PC-9 (cell line): Measurements from ENCODE around the gene ADAMTS6. TPM values are rescaled to one million over a fixed set of nuclear protein-coding genes. Genes with fewer than 3 reads are reported as not detected.

ENCODE experiments used
- BruUV-seq: library from RNA; stranded (reverse); fragments of 400-500 nt; replicated peaks from 2 replicates; lab custom pipeline; 2021; lab: Mats Ljungman, UMichigan
- CTCF ChIA-PET: fragments of 300-600 bp; sonication (Branson Sonifier 250); formaldehyde crosslinking; loops from one replicate; lab custom pipeline; 2022; ENCODE audit warnings: antibody characterized with exemption; lab: Charles Lee
- POLR2A ChIA-PET: fragments of 300-600 bp; sonication (Branson Sonifier 250); formaldehyde crosslinking; loops from one replicate; lab custom pipeline; 2022; ENCODE audit warnings: antibody characterized with exemption; ENCODE audit not compliant: unreplicated experiment; lab: Charles Lee
- DNase-seq, 2 experiments: peaks; one replicate each; pipeline versions ENCODE4 v3.0.0 to v3.0.0-alpha.2; 2015 to 2022; ENCODE audit warnings: mixed read lengths in 1 of 2
- H2AFZ ChIP-seq: fragments of 200-600 bp; sonication (generic); 2 replicates; pipeline ENCODE4 v1.8.1; 2017; ENCODE audit warnings: antibody characterized with exemption
- H3F3A ChIP-seq: fragments of 200-600 bp; sonication (generic); 2 replicates; pipeline ENCODE4 v1.8.1; 2017; ENCODE audit warnings: antibody characterized with exemption, mild to moderate bottlenecking, low read depth; ENCODE audit not compliant: insufficient read depth
- H3K27ac ChIP-seq: fragments of 200-600 bp; sonication (generic); 2 replicates; pipeline ENCODE4 v1.6.1; 2016; ENCODE audit warnings: mixed run types
- H3K27me3 ChIP-seq: fragments of 200-600 bp; sonication (generic); 2 replicates; pipeline ENCODE4 v1.6.1; 2016; ENCODE audit warnings: low read depth, mixed run types; ENCODE audit not compliant: insufficient read depth
- H3K36me3 ChIP-seq: fragments of 200-600 bp; sonication (generic); 2 replicates; pipeline ENCODE4 v1.6.1; 2016; ENCODE audit warnings: low read depth, mixed run types
- H3K4me1 ChIP-seq: fragments of 200-600 bp; sonication (generic); replicated peaks from 2 replicates; pipeline ENCODE4 v1.6.1; 2016; ENCODE audit warnings: mixed run types; ENCODE audit not compliant: insufficient read depth
- H3K4me2 ChIP-seq: fragments of 200-600 bp; sonication (generic); 2 replicates; pipeline ENCODE4 v1.6.1; 2017; ENCODE audit warnings: mixed run types
- H3K4me3 ChIP-seq: fragments of 200-600 bp; sonication (generic); 2 replicates; pipeline ENCODE4 v1.6.1; 2016; ENCODE audit warnings: mixed run types
- H3K79me2 ChIP-seq: fragments of 200-600 bp; sonication (generic); 2 replicates; pipeline ENCODE4 v1.6.1; 2017; ENCODE audit warnings: low read depth, mixed run types
- H3K9me2 ChIP-seq: fragments of 200-600 bp; sonication (generic); 2 replicates; pipeline ENCODE4 v1.8.1; 2017; ENCODE audit warnings: mild to moderate bottlenecking; ENCODE audit not compliant: insufficient read depth
- H3K9me3 ChIP-seq: fragments of 200-600 bp; sonication (generic); 2 replicates; pipeline ENCODE4 v1.8.1; 2016; ENCODE audit warnings: low read depth; ENCODE audit not compliant: insufficient read depth
- H4K20me1 ChIP-seq: fragments of 200-600 bp; sonication (generic); 2 replicates; pipeline ENCODE4 v1.8.1; 2017; ENCODE audit not compliant: insufficient read depth
- CTCF ChIP-seq: fragments of 200-600 bp; sonication (generic); conservative IDR thresholded peaks from 2 replicates; pipeline ENCODE4 v1.6.1; 2017; ENCODE audit warnings: mixed run types, antibody characterized with exemption, mild to moderate bottlenecking, moderate library complexity
- EZH2 ChIP-seq: fragments of 200-600 bp; sonication (generic); IDR thresholded peaks from 2 replicates; pipeline ENCODE4 v1.8.0; 2017; ENCODE audit warnings: antibody characterized with exemption, low read depth
- intact Hi-C: fragments of 100-400 bp; cut with micrococcal nuclease; formaldehyde crosslinking; loops from one replicate; pipeline ENCODE4 v1.10.0; 2022; ENCODE audit not compliant: unreplicated experiment
- total RNA-seq: library from RNA; stranded (reverse); gene quantifications from 2 replicates; pipeline ENCODE4 v1.2.3, GENCODE V29; 2021

Gene ADAMTS6
- total RNA-seq, 1 experiment from 2014 or later, result 1.4 TPM

GRCh38 chr5:65262096-65262495 is 219.6 kb downstream of the ADAMTS6 start:
- TF ChIP-seq CTCF, result no peak
- no peak for TF ChIP-seq EZH2
- intact Hi-C loops, result no loop called here

GRCh38 chr5:65261499-65261898 is 220.2 kb downstream of the ADAMTS6 start:
- Histone ChIP-seq H4K20me1 (no peaks in the 10 kb centered on the region), H3K79me2 (no peaks in the 10 kb centered on the region), H3K9me3 (no peaks in the 10 kb centered on the region), H3K9me2 (no peaks in the 10 kb centered on the region), H3F3A (no peaks in the 10 kb centered on the region), H3K4me1 (no peaks in the 10 kb centered on the region), H3K36me3 (no peaks in the 10 kb centered on the region), H3K4me3 (no peak overlapping the region), H3K4me2 (no peak overlapping the region), H3K27me3 (no peaks in the 10 kb centered on the region), H3K27ac (no peak overlapping the region), H2AFZ (no peak overlapping the region)
- no TSS peak for BruUV-seq
- no peak for DNase-seq
- TF ChIP-seq EZH2, result no peak
- no peak for TF ChIP-seq CTCF
- intact Hi-C loops, result no loop called here
- ChIA-PET CTCF (no interaction called here), POLR2A (interaction anchor here (0.6 kb wide), 1 partner anchor 7 kb away, joined by 5 read pairs; no protein-coding TSS in a partner anchor)

More at GRCh38 chr5:65262096-65262495, 219.6 kb downstream of the ADAMTS6 start:
- Histone ChIP-seq H3K9me3 (no peaks in the 10 kb centered on the region), H3K36me3 (no peaks in the 10 kb centered on the region), H2AFZ (no peak overlapping the region), H3K27ac (no peak overlapping the region), H4K20me1 (no peaks in the 10 kb centered on the region), H3F3A (no peaks in the 10 kb centered on the region), H3K4me2 (no peak overlapping the region), H3K27me3 (no peaks in the 10 kb centered on the region), H3K9me2 (no peaks in the 10 kb centered on the region), H3K79me2 (no peaks in the 10 kb centered on the region), H3K4me1 (no peaks in the 10 kb centered on the region), H3K4me3 (no peak overlapping the region)
- CTCF ChIA-PET, result no interaction called here
- no peak for DNase-seq
- POLR2A ChIA-PET, result no interaction called here
- BruUV-seq, result no TSS peak

GRCh38 chr5:65255294-65255693 is 226.4 kb downstream of the ADAMTS6 start:
- intact Hi-C loops, result no loop called here

More at GRCh38 chr5:65255294-65255693, 226.4 kb downstream of the ADAMTS6 start:
- Histone ChIP-seq H3K4me2 (no peak overlapping the region), H3K9me2 (no peaks in the 10 kb centered on the region), H3K4me1 (no peaks in the 10 kb centered on the region), H3K79me2 (no peaks in the 10 kb centered on the region), H3F3A (no peaks in the 10 kb centered on the region), H3K4me3 (no peak overlapping the region), H4K20me1 (no peaks in the 10 kb centered on the region), H3K9me3 (no peaks in the 10 kb centered on the region), H3K27ac (no peak overlapping the region), H2AFZ (no peak overlapping the region), H3K36me3 (no peaks in the 10 kb centered on the region), H3K27me3 (no peaks in the 10 kb centered on the region)
- no peak for DNase-seq
- CTCF ChIA-PET, result no interaction called here
- POLR2A ChIA-PET, result no interaction called here
- no TSS peak for BruUV-seq
- no peak for TF ChIP-seq EZH2
- TF ChIP-seq CTCF, result no peak
